GM19397 (cell line): ENCODE results near the gene ZSCAN26.

Experiments
- ATAC-seq: cut with Tn5 transposase; IDR thresholded peaks from one replicate; pipeline ENCODE4 v1.9.1; 2021; ENCODE audit warnings: mild to moderate bottlenecking, moderate library complexity; ENCODE audit not compliant: unreplicated experiment

Gene ZSCAN26

DNA sequence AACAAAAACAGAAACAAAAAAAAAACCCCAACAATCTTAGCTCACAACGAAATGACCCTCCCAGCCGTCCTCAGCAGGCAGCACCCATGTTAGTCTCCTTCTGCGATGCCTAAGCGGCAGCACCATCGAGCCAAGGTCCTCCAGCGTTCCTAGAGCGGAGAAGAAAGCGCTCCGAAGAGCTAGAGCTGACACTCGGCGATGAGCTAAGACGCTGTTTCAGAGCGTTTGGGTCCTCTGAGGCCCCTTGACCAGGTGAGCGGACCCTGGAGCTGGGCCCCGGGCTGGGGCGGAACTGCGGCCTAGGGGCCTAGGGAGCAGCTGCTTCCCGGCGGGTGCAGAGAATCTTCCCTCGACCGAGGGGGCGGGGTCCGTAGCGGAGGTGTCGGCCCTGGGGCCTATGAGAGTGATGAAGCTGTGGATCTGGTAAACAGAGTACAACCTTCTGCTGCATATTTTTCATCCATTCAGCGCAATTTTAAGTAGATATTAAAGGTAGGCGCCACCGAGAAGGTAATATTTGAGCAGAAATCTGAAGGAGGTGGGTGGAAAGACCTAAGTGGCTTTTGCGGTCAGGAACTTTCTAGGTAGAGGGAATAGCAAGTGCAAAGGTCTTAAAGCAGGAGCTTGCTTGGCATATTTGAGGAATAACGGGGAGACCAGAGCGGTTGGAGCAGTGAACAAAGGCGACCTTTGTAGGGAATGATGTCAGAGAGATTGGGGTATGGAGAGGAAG lies at the start of gene ZSCAN26:
TSS of gene ZSCAN26 (plus strand) at position 182 of the 733 bp plus-strand sequence. CDS start 4,777 bp downstream, outside the sequence.
- ATAC-seq = peak; percentile 86

DNA sequence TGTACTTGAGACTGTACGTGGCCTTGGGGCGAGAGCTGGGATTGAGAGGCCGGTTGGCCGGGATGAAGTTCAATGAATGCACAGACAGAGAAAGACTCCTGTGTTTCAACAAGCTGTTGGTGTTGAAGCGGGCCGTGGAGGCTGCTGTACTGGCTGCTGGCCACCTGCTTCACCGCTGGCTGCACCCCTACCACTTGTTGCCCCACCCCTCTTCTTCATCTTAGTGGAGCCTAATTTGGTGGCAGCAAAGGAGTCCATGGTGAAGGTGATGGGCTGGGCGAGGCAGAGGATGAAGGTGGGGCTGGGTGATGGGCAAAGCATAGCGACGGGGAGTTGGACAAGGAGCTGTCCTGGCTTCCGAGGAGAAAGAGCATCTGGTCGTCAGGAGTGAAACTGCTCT lies 49.1 kb upstream of the ZSCAN26 start:
- no peak for ATAC-seq

- peak; percentile 64 for ATAC-seq
Observed at GRCh38 chr6:28218312-28219248, 48.4 kb upstream of the ZSCAN26 start.

DNA sequence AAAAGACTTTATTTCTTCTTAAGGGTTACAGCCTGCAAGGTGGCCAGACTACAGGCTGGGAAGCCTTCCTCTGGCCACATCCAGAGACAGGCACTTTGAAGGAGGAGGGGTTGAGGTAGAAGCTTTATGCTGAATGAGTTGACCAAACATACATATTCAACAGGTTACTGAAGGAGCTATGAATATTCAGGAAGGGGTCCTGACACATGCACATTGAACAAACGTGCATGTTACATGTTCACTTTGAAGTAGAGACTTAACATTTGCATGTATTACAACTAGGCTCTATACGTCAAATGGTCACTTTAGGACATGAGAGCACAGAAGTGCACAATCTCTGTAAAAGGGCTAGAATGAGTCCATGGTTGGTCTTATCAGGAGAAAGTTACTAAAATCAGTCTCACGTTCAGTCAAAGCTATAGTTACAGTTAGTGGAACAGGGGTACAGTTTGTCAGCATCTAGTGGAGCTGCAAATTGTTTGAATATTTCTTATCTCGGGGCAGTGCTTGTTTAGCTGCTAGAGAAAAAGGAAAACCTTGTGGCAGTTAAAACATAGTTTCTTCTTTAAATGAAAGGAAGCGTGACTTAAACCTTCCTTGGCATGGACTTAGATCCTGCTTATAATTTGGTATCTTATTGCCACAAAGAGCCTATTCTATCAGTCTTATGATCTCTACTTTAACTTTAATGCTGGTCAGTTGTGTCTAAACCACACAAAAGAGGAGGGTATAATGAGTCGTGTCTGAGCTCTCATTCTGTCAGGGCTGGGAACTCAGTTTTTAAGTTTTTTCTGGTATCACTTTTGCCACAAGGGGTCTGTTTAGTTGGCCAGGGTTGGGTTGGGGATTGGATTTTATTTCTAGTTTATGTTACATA lies 46.4 kb upstream of the ZSCAN26 start:
- no peak for ATAC-seq

DNA sequence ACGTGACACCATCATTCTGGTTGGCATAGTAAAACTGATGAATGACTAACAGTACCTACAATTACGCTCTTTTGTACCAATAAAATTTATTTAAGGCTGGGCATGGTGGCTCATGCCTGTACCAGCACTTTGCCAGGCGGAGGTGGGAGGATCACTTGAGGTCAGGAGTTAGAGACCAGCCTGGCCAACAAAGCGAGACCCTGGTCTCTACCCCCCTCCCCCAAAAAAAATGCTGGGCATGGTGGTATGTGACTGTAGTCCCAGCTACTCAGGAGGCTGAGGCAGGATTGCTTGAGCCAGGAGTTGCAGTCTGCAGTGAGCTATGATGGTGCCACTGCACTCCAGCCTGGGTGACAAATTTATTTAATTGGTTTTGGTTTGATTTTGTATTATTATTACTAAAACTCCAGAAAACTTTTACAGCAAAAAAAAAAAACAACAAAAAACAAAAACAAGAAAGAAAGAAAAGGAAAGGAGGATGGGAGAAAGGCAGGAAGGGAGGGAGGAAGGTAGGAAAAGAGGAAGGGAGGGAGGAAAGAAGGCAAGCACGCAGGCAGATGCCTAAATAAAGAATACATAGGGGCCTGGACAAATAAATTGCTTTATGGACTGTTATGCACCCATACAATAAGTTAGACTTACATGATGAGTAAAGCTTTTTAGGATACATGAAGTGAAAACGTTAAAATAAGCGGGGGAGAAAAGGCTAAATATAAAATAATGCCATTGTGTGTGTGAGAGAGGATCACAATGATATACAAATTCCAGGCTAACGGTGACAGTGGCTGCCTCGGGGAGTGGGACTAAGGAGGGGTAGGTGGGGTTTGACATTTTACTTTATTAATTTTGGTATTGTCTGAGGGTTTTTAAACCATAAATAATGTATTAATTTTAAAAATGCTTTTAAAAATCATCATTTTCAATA lies 42.5 kb upstream of the ZSCAN26 start:
- no peak for ATAC-seq

GRCh38 chr6:28225056-28225834 lies 41.7 kb upstream of the ZSCAN26 start, which contains the start of gene ZSCAN9:
TSS of gene ZSCAN9 (plus strand) at chr6:28225275. CDS start at chr6:28227085, 1,810 bp downstream.
- peak; percentile 89 for ATAC-seq

- no peak for ATAC-seq
Observed at GRCh38 chr6:28226460-28226859, 40.5 kb upstream of the ZSCAN26 start.

DNA sequence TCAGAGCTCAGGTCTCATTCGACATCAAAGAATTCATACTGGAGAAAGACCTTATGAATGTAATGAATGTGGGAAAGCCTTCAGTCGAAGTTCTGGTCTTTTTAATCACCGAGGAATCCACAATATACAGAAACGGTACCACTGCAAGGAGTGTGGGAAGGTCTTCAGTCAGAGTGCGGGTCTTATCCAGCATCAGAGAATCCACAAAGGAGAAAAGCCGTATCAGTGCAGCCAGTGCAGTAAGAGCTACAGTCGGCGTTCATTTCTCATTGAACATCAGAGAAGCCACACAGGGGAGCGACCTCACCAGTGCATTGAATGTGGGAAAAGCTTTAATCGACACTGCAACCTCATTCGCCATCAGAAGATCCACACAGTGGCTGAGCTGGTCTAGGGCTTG lies 34.2 kb upstream of the ZSCAN26 start:
- ATAC-seq = no peak

DNA sequence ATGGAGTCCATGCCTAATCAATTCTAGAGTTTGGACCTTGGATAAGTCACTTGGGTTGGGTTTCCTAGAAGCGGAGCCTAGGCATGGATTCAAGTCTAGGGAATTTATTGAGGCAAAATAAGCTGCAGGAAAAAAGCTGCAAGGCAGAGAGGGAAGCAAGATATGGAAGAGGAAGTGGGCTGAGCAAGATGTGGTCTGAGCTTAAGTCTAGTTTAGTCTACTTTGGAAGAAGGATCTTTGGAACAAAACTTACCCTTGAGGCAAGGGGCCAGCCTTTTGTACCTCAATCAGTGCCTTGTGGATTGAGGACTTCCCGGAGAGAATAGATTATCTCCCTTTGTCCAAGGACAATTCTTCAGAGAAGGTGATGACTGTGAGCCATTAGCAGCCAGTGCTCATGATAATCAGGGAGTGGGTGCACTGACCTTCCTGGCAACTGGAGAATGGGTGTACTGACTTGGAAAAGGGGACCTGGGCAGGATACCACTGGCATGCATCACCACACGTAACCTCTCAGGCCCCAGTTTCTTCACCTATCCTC lies 31.0 kb upstream of the ZSCAN26 start:
- no peak for ATAC-seq

- ATAC-seq = no peak
Observed at GRCh38 chr6:28239636-28240035, 27.3 kb upstream of the ZSCAN26 start.

- no peak for ATAC-seq
Observed at GRCh38 chr6:28240471-28240870, 26.5 kb upstream of the ZSCAN26 start.

GRCh38 chr6:28243946-28244345 lies 23.0 kb upstream of the ZSCAN26 start:
- ATAC-seq = no peak

- no peak for ATAC-seq
Observed at GRCh38 chr6:28245206-28245941, 21.6 kb upstream of the ZSCAN26 start.

- ATAC-seq = no peak
Observed at GRCh38 chr6:28248916-28249315, 18.0 kb upstream of the ZSCAN26 start.

- no peak for ATAC-seq
Observed at GRCh38 chr6:28250747-28251146, 16.2 kb upstream of the ZSCAN26 start.

DNA sequence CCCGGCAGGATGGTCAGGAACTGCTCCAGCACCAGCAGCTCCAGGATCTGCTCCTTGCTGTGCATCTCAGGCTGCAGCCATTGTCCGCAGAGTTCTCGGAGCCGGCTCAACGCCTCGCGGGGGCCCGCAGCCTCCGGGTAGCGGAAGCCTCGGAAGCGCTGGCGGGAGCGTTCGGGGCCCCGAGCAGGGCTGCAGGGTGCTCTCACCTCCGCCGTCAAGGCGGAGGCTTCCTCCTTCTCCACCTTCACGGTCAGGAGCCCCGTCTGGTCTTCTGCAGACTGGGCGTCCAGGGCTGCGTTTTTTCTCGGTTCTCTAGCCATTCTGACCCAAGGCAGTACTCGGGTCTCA lies 15.3 kb upstream of the ZSCAN26 start:
- peak; percentile 43 for ATAC-seq

DNA sequence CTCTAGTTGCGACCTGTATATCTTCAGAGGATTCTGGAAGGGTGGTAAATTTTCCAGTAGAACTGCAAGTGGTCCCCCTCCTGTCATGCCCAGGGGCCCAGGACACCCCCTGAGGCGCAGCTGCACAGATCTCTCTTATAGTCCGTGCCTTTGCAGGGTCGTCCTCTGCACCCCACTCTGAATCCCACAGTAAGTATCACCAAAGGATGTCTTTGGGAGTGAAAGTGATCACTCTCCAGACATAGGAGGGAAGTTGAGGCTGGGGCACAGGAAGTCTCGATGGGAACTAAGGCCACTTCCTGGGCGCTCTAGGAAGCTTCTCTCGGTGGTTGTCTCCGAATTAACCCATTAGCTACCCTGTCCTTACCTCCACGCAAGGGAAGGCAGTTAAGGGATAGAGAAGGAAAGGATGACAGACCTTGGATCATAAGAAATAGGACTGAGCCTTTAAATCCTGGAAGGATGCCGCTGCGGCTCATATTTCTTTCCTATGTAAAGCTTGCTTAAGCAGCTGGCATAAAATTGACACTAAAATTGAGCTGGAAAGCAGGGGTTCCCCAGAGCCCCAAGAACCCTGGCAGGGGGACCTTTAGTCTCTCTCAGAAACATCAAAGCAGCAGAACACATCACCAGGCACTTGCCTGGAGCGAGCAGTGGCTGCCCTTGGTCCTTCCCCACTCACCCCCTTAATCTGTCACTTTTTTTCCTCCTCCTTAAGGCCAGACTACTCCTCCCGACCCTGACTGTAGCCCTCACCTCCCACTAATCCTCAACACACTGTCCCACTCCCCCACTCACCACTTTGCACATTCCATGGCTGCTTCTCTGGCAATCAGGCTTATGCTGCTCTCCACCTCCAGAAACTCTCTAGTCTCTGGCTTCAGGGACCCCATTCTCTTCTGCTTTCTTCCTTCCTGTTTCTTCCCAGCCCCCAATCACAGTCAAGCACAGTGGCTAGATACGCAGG lies 14.7 kb upstream of the ZSCAN26 start, which contains the start of gene ZKSCAN4:
TSS of gene ZKSCAN4 (minus strand) at position 261 of the 967 bp plus-strand sequence. CDS start 289 bp downstream, outside the sequence.
- ATAC-seq = peak; percentile 78
